GM23338 (cell line): ENCODE results near the gene CSH2.
"Not testable (repeated sequence)": the region's sequence is repeated elsewhere in the genome, so short reads cannot be mapped to it uniquely, and the experiment has no call there.

Experiments used
- CTCF ChIP-seq, 2 experiments: fragments of 200-600 bp in 1 of 2; sonication (generic) in 1 of 2; conservative IDR thresholded peaks; 2 replicates each; pipeline versions ENCODE4 v1.5.1 to v1.6.1; 2016 to 2017; ENCODE audit warnings: antibody characterized with exemption in 2 of 2, low read depth in 2 of 2, mild to moderate bottlenecking in 2 of 2, moderate library complexity in 1 of 2
- EZH2 ChIP-seq: fragments of 200-600 bp; sonication (generic); IDR thresholded peaks from one replicate; pipeline ENCODE4 v1.8.0; 2017; ENCODE audit warnings: antibody characterized with exemption, mild to moderate bottlenecking, low read depth; ENCODE audit not compliant: unreplicated experiment
- EZH2phosphoT487 ChIP-seq: fragments of 200-600 bp; sonication (generic); IDR thresholded peaks from one replicate; pipeline ENCODE4 v1.8.1; 2018; ENCODE audit warnings: antibody characterized with exemption; ENCODE audit not compliant: unreplicated experiment
- NANOG ChIP-seq: IDR thresholded peaks from 2 replicates; pipeline ENCODE4 v1.6.1; 2016; ENCODE audit warnings: antibody characterized with exemption, borderline replicate concordance
- POLR2AphosphoS5 ChIP-seq: IDR thresholded peaks from 2 replicates; pipeline ENCODE4 v1.6.1; 2016; ENCODE audit warnings: antibody characterized with exemption, low read depth
- REST ChIP-seq: IDR thresholded peaks from one replicate; pipeline ENCODE4 v1.6.1; 2018; ENCODE audit warnings: antibody characterized with exemption; ENCODE audit not compliant: unreplicated experiment

- not testable (repeated sequence) for TF ChIP-seq CTCF (conservative IDR thresholded peaks at IDR 0.05; ENCODE audit: low read depth in 2 of 2); EZH2; EZH2phosphoT487; POLR2AphosphoS5; NANOG; REST
Observed at GRCh38 chr17:63922402-63922801, 48.9 kb upstream of the CSH2 start.
